ENCODE results near the gene INHA.

INHA gene

DNA sequence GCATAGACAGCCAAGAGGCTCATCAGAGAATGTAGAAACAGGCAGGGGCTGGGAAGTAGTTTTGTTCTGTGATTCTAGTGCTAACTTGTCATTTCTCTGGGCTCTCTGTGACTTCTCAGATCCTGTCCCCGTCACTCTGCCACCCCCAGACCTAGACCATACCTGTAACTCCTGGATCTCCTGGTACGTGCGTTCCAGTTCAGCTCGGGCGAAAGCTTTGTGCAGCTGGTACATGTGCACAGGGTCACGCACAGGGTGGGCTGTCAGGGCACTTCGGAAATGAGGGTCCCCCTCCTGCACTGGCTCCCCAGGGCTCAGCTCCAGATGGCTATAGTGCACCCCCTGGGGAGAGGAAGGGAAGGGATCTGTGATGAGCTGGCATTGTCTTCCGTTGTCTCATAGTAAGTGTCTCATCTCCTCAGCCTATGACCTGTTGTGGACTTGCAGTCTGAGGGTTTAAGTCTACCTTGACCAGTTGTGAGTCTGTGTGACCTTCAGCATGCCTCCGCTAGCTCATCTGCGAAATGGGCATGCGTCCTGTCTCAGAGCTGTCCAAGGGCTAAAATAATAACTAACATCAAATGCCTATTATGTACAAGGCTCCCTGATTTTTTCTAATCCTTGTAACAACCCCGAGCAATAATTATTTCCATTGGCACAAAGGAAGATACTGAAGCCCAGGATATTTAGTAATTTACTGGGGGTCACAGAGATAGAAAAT, 31.2 kb upstream of the INHA start:
- DNase-seq (ENCODE audit: low spot score): no peak

DNA sequence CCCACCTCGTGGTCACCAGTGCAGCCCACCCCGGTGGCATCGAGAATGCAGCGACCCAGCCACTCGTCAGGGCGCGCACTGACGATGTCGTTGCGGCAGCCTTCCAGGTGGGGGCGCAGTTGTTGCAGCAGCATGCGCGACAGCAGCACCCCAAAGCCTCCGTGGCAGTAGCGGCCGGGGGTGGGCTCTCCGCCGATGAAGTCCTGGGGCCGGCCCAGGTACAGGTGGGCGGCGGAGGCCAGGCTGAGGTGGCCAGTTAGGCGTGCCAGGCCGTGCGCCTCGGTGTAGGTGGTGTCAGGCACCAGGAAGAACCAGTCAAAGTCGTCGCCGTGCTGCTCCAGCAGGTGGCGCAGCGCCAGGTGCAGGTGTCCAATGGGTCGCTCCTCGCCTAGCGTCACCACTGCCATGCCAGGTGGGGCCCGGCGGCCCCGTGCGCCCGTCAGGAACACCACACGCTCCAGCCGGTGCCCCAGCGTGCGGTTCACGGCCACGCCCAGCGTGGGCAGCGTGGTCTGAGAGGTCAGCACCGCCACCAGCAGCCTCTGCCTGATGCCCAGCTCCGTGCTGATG, 30.4 kb upstream of the INHA start:
- DNase-seq (ENCODE audit: low spot score): no peak

DNA sequence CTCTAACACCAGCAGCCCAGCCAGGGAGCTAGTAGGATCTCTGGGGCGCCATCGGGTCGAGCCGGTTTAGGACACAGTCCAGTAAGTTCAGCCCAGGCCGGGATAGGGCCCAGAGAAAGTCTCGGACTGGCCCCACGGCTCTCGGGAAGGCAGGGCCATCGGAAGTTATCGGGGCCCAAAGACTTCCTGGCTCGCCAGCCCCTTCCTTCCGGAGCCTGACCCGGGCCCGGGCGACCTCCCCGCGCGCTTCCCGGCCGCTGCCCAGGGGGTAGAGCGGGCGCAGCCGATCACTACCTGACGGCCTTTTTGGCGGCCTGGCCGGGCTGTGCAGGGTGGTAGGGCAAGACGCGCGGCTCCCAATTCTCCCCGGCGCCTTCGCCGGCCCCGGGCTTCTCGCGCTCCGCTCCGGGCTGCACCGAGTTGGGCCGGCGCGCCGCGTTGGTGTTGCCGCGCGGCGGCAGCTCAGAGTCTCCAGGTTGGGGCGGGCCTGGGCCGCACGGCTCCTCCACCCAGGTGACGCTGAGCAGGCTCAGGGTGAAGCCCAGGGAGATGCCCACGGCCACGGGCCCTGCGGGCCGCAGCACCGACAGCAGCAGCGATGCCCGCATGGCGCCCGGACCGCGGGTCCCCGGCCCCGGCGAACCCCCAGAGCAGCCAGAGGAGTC, 29.0 kb upstream of the INHA start:
- DNase-seq (ENCODE audit: low spot score): peak; percentile 68

DNA sequence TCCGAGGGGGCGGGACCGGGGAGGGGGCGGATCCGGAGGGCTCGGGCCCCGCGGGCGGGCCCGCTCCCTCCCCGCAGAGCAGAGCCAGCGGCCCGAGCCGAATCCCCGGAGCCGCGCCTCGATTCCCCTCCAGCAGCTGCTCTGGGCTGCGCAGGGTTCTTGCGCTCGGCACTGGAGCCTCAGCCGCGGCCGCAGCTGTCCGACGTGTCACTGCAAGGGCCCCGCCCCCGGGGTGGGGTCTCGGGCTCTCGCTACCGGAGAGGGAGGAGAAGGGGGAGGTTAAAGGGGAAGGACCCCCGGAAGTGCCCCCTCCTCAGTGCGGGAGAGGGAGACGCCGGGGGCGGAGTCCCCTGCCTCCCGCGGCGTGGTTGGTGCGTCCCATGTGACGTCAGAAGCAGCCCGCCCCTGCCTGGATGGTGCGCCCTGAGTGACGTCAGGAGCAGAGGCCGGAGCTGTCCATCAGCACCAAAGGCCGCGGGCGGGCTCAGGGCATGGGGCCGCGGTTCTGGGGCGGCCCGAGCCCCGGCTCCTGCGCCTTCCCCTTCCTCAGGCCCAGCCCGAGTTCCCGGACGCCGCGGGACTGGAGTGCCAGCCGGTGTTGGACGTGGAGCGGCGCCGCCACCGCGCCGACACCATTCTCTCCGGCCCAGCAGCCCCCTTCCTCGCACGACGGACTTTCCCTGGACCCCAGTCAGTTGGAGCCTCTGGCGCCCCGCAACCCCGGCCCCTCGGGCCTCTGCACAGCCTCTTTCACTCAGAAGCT, 28.3 kb upstream of the INHA start, which contains the start of the genes CHPF and TMEM198:
Gene CHPF, minus strand, starts transcription at position 214 of the 763 bp plus-strand sequence. CDS start 271 bp downstream, outside the sequence.
Gene TMEM198, plus strand, starts transcription at position 433 of the 763 bp plus-strand sequence. CDS start 700 bp downstream, outside the sequence.
- peak; percentile 99 for DNase-seq (ENCODE audit: low spot score)

DNA sequence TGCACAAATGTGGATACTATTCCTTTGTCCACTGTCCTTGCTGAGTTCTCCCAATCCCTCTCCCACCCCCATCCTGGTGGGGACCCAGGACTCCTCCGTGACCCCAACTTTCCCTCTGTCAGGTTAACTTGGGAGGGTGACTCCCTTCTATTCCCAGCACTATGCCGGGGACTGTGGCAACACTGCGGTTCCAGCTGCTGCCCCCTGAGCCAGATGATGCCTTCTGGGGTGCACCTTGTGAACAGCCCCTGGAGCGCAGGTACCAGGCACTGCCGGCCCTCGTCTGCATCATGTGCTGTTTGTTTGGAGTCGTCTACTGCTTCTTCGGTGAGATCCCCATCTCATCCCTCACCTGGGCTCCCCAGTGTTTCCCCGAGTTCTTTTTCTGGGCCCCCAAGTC, 27.5 kb upstream of the INHA start:
- no peak for DNase-seq (ENCODE audit: low spot score)

DNA sequence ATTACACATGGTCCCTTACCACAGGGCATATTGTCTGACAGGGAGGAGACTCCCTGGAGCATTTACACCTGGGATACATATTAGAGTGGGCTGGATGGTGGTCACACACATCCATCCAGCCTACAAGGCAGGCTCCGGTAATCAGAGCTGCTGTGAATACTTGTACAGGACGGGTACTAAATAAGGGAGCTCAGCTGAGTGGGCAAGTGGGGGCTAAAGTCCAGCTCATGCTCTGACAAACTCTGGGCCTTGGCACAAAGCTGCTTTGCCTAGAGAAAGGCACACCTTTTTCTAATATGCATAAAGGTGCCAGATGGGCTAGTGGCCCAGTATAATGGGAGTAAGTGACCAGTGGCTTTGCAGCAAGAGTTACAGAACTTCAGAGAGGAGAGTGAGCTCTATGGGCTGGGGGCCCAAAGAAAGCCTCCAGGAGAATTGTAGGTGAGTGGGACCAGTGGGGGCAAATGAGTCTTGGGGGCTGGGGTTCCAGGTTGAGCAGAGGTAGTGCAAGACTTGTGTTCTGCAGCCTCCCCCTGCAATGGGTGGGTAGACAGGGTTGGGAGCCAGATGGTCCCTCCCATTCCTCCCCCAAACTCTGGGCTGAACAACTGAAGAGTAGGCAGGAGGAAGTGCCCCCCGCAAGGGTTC, 26.7 kb upstream of the INHA start:
- DNase-seq (ENCODE audit: low spot score): no peak

DNA sequence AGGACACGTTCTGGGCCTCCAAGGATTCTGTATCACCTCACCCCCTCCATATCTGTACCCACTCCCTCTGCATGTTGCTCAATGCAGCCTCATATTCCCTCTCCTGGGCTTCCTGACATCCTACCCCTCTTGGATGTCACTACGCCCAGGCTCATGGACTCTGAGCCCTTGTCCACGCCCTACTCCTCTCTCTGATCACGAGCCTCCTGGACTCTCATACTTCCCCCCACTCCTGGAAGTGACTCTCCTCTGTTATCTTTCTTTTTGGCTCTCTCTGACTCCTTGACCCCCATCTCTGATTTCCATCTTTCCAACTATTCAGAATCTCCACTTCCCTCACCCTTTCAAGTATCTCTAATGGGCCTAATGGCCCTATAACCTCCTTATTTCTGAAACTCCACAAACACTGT, 26.2 kb upstream of the INHA start:
- DNase-seq (ENCODE audit: low spot score): no peak

DNA sequence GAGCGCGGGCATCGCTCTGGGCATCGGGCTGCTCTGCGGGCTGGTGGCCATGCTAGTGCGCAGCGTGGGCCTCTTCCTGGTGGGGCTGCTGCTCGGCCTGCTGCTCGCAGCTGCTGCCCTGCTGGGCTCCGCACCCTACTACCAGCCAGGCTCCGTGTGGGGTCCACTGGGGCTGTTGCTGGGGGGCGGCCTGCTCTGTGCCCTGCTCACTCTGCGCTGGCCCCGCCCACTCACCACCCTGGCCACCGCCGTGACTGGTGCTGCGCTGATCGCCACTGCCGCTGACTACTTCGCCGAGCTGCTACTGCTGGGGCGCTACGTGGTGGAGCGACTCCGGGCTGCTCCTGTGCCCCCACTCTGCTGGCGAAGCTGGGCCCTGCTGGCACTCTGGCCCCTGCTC, 24.5 kb upstream of the INHA start:
- DNase-seq (ENCODE audit: low spot score): no peak

DNA sequence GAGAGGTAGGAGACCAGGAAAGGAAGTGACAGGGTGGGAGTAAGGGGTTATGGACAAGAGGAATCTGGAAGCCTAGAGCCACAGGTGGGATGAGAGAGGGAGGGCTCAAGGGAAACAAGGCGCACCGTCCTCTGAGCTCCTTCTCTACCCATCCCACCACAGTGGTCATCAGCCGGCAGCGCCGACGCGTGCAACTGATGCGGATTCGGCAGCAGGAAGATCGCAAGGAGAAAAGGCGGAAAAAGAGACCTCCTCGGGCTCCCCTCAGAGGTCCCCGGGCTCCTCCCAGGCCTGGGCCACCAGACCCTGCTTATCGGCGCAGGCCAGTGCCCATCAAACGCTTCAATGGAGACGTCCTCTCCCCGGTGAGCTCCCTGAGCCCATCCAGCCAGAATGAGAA, 23.1 kb upstream of the INHA start:
- DNase-seq (ENCODE audit: low spot score): no peak

DNA sequence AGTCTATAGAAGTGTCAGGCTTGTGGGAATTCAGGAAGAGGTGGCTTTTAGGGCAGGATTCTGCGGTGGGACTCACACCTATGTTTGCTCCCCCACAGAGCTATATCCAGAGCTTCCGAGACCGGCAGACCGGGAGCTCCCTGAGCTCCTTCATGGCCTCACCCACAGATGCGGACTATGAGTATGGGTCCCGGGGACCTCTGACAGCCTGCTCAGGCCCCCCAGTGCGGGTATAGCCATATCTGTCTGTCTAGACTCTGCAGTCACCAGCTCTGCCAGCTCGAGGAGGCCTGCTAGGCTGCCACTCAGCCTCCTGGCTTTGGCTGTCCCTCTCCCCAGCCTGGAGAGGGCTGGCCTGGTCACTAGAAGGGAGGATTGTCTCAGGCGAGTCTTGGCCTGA, 22.5 kb upstream of the INHA start:
- no peak for DNase-seq (ENCODE audit: low spot score)

DNA sequence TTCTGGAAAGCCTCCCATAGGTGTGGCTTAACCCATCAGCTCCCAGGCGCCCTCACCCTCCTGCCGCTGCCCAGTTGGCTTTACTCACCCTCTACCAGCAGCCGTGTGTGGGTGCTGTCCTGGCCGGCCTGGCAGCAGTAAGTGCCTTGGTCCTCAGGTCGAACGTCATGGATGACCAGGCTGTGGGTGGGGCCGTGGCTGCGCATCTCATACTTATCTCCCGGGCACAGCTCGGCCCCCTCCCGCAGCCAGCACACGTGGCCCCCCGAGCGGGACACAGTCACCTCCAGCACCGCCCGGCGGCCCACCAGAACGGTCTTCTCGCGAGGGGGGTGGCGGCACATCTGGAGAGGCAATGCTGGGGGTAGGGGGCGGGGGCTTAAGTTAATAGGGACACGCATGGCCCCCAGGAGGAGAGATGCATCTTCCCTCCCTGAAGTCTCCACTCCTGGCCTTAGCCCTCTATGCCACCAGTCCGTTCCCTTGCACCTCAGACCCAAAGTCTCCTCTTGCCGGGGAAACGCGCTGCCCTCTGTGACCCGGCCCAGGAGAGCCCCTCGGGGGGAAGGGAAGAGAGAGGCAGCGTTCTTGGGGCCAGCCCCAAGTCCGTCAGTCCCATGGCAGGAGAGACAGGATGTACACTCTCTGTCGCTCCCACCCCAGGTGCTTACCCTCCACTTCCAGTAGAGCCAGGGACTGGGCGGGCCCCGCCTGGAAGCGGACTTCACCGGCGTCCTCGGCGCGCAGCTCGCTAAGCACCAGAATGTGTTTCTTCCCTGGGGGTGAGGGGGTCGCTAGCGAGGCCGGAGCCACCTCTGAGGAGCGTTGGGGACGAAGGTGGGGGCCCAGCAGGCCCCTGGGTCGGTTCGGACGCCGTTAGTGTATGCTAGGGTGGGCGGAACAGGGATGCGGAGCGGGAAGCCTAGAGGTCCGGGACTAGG, 20.4 kb upstream of the INHA start:
- DNase-seq (ENCODE audit: low spot score): peak; percentile 68

DNA sequence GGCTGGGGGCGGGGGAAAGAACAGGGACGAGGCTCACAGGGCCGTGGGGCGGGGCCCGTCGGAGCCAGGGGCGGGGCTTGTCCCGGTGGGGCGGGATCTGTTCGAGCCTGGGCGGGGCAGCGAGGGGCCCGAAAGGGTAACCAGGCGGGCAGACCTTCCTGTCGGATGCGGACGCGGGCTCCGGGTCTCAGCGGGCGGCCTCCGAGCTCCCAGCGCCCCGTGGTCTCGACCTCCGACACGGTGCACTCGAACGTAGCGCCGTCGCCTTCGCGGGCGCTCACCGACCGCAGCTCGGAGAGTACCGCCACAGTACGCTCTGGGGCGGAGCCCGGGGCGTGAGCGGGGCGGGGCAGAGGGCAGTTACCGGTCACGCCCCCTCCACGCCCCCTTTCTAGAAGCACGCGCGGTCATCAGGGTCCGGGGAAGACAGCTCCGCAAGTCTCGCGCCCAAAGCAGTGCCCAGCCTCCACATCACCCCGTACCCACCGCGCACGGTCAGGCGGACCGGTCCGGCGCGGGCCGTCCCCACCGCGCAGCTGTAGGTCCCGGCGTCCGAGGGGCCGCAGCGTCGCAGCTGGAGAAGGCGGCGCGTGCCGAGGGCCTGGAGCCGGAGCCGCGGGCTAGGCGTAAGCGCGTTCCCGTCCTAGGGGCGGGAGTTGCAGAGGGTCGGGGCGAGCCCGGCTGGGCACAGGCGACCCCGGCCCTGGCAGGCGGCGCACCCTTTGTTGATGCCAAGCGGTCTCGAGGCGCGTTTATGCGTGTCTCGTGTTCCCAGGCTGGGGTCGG, 19.5 kb upstream of the INHA start:
- peak; percentile 94 for DNase-seq (ENCODE audit: low spot score)

DNA sequence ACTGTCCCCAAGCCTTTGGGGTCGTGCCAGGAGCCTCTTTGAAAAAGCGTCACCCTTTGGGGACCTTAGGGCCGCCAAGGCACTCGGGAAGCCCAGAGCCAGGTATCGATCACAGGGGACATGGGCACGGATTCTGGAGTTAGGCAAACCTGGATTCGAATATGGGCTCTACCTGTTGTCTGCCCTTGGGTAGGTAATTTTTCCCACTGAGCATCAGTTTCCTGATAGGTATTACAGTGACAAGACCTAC, 19.0 kb upstream of the INHA start:
- no peak for DNase-seq (ENCODE audit: low spot score)

DNA sequence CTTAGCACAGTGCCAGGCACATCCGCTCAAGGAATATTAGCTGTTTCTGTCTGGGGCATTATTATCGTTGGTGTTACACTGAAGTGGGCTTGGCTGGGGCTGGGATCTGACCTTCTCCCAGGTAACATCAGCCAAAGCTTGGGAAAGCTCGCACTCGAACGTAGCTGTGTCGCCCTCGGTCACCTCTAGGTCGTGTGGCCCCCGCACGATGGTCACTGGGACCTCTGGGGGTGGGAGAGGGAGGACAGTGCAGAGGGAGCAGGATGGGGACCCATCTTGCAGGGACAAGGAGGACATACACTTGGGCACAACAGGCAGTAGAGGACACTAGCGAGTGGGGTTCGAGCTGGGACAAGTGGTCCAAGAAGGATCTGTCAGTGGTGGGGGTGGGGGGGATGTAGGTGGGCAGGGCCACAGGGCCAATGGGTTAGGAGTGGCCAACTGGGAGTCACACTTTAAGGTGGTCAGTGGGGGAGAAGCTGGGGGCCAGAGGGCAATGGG, 18.6 kb upstream of the INHA start:
- no peak for DNase-seq (ENCODE audit: low spot score)

DNA sequence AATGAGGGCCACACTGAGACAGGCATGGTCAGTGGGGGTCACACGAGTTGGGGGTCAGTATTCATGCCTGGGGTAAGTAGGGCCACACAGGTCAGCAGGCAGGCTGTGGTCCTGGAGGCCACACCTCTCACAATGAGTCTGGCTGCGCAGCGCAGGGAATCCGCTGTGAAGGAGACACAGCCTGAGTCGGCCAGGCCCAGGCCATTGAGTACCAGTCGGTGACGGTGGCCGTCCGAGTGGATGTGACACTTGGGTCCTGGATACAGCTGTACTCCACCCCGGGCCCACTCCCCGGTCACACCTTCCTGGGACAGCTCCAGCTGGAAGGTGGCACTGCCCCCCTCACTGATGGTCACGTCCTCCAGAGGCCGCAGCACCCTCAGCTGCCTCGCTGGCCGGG, 17.8 kb upstream of the INHA start:
- no peak for DNase-seq (ENCODE audit: low spot score)

DNA sequence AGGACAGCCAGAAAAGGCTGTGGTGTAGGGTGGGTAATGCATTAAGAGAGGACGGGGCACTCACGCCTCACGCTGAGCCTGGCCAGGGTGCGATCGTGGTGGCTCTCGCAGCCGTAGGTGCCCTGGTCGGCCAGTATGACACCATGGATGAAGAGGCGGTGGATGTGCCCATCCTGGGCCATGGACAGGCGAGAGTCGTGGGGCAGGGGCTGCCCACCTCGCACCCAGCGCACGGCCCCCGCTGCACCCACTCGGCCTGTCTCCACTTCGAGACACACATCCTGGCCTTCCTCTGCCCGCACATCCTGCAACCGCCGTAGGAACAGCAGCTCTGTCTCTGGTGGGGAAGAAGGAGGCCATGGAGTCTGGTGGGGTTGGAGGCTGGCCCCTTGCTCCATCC, 16.2 kb upstream of the INHA start:
- no peak for DNase-seq (ENCODE audit: low spot score)

DNA sequence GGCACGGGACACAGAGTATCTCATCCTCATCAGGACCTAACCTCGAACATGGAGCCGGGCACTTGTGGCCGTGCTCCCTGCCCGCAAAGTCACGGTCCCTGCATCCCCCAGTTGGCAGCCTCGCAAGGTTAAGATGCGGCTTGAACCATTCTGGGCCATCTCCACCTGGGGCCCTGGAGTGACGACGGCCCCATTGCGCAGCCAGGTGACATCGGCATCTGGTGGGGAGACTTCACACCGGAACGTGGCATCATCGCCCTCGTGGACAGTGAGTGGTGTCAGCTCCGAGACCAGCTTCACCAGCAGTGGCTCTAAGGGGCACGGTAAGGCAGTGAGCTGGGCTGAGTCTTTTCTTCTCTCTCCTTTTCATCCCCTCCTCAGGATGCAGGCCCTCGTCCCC, 15.7 kb upstream of the INHA start:
- DNase-seq (ENCODE audit: low spot score): no peak

DNA sequence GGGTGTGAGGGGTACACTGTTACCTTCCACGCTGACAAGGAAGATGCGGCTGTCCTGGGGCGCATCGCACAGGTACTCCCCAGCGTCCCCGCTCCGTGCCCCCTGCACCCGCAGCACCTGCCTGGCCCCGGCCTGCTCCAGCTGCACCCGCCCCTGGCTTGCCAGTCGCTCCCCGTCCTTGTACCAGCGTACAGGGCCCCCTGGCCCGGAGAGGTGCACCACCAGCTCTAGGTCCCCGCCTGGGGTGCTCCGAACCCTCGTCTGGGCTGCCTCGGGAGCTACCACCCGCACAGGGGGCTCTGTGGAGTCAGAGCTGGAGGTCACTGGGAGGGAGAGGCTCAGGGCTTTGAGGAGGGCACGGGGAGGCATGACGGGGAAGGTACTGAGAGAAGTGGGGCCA, 14.8 kb upstream of the INHA start:
- DNase-seq (ENCODE audit: low spot score): no peak

DNA sequence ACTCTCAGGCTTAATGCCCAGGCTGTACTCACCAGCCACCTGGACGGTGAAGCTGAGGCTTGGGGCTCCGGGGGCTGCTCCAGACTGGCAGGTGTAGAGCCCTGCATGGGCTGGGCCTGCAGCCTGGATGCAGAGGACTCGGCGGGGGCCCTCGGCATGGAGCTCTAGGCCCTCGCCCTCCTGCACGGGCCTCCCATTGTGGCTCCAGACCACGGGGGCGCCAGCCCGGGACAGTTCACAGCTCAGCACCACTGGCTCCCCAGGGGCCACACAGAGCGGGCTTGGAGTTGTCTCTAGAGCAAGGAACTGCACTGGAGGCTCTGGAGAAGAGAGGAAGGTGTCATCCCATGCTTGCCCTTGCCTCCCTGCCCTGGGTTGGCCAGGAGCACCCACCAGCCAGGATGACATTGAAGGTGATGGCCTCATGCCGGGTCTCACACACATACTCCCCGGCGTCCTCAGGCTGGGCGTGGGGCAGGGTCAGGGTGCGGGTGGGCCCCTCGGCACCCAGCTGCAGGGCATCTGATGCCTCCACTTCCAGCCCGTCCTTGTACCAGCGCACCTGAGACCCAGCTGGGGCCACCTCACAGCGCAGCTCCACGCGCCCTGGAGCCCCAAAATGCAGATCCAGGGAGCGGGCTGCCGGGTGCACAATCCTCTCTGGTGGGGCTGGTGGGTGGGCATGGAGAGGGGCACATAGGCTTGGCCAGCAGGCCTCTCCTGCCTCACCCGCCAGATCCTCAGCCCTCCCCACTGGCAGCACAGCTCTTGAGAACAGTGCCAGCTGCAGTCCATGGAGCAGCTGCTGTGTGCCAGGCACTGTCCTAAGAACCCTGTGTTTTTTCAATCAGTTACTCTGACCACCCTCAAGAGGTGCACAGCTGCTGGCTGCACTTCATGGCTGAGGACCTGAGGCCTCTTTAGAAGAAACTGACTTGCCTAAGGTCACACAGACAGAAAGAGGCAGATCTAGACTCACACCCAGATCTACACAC, 14.0 kb upstream of the INHA start:
- DNase-seq (ENCODE audit: low spot score): no peak
